ENCODE data around the gene XRCC1. TPM values are rescaled to one million over a fixed set of nuclear protein-coding genes. Genes with fewer than 3 reads are reported as not detected.

Gene XRCC1
- total RNA-seq (2022; extraction: Qiagen RNA extraction): 27.5 to 31.4 TPM (median 30.2 TPM) in 5 replicates

GRCh38 chr19:43575156-43575950, at the start of gene XRCC1, which contains the start of gene PINLYP:
XRCC1 (minus strand) TSS chr19:43575527; CDS start chr19:43575458, 69 bp downstream.
PINLYP (plus strand) TSS chr19:43575801; CDS start chr19:43577192, 1,391 bp downstream.

GRCh38 chr19:43619262-43620060, 44.1 kb upstream of the XRCC1 start, which contains the start of gene ZNF428:
ZNF428 (minus strand) TSS chr19:43619629; CDS start chr19:43614304, 5,325 bp downstream.

GRCh38 chr19:43611788-43612187, 36.5 kb upstream of the XRCC1 start, which contains the start of gene SRRM5:
SRRM5 (plus strand) TSS chr19:43612088; CDS start chr19:43612122, 34 bp downstream.

GRCh38 chr19:43595999-43596841, 20.9 kb upstream of the XRCC1 start, which contains the start of the genes IRGQ and ZNF576:
IRGQ (minus strand) TSS chr19:43596134; CDS start chr19:43595338, 796 bp downstream.
ZNF576 (plus strand) TSS chr19:43596595; CDS start chr19:43597109, 514 bp downstream.

GRCh38 chr19:43532962-43533545, 42.3 kb downstream of the XRCC1 start, which contains the start of gene ZNF575:
ZNF575 (plus strand) TSS chr19:43533188; CDS start chr19:43534423, 1,235 bp downstream.

GRCh38 chr19:43526884-43527859, 48.2 kb downstream of the XRCC1 start, which contains the start of gene ETHE1:
ETHE1 (minus strand) TSS chr19:43527201; CDS start chr19:43527177, 24 bp downstream.

GRCh38 chr19:43504426-43505185, 70.7 kb downstream of the XRCC1 start, which contains the start of gene PHLDB3:
PHLDB3 (minus strand) TSS chr19:43504746; CDS start chr19:43504118, 628 bp downstream.

Other genes with a start within 250 kb of the XRCC1 start
- gene CD177, start 221.8 kb downstream of the XRCC1 start, total RNA-seq (2022; extraction: Qiagen RNA extraction): 0.06 to 0.22 TPM (median 0.13 TPM) in 5 replicates
- not detected in 5 replicates for gene TEX101, start 160.6 kb downstream of the XRCC1 start, total RNA-seq (2022; extraction: Qiagen RNA extraction)
- 0.21 to 0.37 TPM (median 0.28 TPM) in 5 replicates for gene LYPD3, start 109.9 kb downstream of the XRCC1 start, total RNA-seq (2022; extraction: Qiagen RNA extraction)
- 8.5 to 9.2 TPM (median 8.7 TPM) in 5 replicates for gene PHLDB3, start 70.8 kb downstream of the XRCC1 start, total RNA-seq (2022; extraction: Qiagen RNA extraction)
- 39.7 to 43.0 TPM (median 42.9 TPM) in 5 replicates for gene ETHE1, start 48.3 kb downstream of the XRCC1 start, total RNA-seq (2022; extraction: Qiagen RNA extraction)
- gene ZNF575, start 42.3 kb downstream of the XRCC1 start, total RNA-seq (2022; extraction: Qiagen RNA extraction): 1.4 to 2.7 TPM (median 2.0 TPM) in 5 replicates
- 0.12 to 0.39 TPM (median 0.25 TPM) in 3 of 5 replicates, not detected in the others for gene PINLYP, start 274 bp upstream of the XRCC1 start, total RNA-seq (2022; extraction: Qiagen RNA extraction)
- gene IRGQ, start 20.6 kb upstream of the XRCC1 start, total RNA-seq (2022; extraction: Qiagen RNA extraction): 6.4 to 7.0 TPM (median 6.7 TPM) in 5 replicates
- 13.0 to 19.7 TPM (median 18.2 TPM) in 5 replicates for gene ZNF576, start 21.1 kb upstream of the XRCC1 start, total RNA-seq (2022; extraction: Qiagen RNA extraction)
- 0.43 to 1.1 TPM (median 0.86 TPM) in 5 replicates for gene SRRM5, start 36.6 kb upstream of the XRCC1 start, total RNA-seq (2022; extraction: Qiagen RNA extraction)
- 44.9 to 64.0 TPM (median 60.7 TPM) in 5 replicates for gene ZNF428, start 44.1 kb upstream of the XRCC1 start, total RNA-seq (2022; extraction: Qiagen RNA extraction)
- gene CADM4, start 64.3 kb upstream of the XRCC1 start, total RNA-seq (2022; extraction: Qiagen RNA extraction): 8.1 to 9.2 TPM (median 8.7 TPM) in 5 replicates
- 49.6 to 58.0 TPM (median 52.8 TPM) in 5 replicates for gene PLAUR, start 94.6 kb upstream of the XRCC1 start, total RNA-seq (2022; extraction: Qiagen RNA extraction)
- gene IRGC, start 140.5 kb upstream of the XRCC1 start, total RNA-seq (2022; extraction: Qiagen RNA extraction): not detected in 5 replicates
- gene SMG9, start 179.4 kb upstream of the XRCC1 start, total RNA-seq (2022; extraction: Qiagen RNA extraction): 39.2 to 70.8 TPM (median 56.3 TPM) in 5 replicates
- 35.0 to 49.2 TPM (median 46.8 TPM) in 5 replicates for gene KCNN4, start 205.4 kb upstream of the XRCC1 start, total RNA-seq (2022; extraction: Qiagen RNA extraction)
- 0.09 to 0.32 TPM (median 0.16 TPM) in 5 replicates for gene LYPD5, start 226.9 kb upstream of the XRCC1 start, total RNA-seq (2022; extraction: Qiagen RNA extraction)